Mammary microvascular endothelial cell (primary cell): ENCODE data around the gene TMEM11. TPM values are rescaled to one million over a fixed set of nuclear protein-coding genes. Genes with fewer than 3 reads are reported as not detected.

ENCODE experiments used
- total RNA-seq: library from RNA; depleted of rRNA; stranded (reverse); fragments of >200 nt; gene quantifications from 2 replicates; pipeline ENCODE4 v1.2.3, GENCODE V29; 2015

The TMEM11 gene, protein sequence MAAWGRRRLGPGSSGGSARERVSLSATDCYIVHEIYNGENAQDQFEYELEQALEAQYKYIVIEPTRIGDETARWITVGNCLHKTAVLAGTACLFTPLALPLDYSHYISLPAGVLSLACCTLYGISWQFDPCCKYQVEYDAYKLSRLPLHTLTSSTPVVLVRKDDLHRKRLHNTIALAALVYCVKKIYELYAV
- 40.9 and 41.3 TPM in 2 replicates for total RNA-seq

DNA sequence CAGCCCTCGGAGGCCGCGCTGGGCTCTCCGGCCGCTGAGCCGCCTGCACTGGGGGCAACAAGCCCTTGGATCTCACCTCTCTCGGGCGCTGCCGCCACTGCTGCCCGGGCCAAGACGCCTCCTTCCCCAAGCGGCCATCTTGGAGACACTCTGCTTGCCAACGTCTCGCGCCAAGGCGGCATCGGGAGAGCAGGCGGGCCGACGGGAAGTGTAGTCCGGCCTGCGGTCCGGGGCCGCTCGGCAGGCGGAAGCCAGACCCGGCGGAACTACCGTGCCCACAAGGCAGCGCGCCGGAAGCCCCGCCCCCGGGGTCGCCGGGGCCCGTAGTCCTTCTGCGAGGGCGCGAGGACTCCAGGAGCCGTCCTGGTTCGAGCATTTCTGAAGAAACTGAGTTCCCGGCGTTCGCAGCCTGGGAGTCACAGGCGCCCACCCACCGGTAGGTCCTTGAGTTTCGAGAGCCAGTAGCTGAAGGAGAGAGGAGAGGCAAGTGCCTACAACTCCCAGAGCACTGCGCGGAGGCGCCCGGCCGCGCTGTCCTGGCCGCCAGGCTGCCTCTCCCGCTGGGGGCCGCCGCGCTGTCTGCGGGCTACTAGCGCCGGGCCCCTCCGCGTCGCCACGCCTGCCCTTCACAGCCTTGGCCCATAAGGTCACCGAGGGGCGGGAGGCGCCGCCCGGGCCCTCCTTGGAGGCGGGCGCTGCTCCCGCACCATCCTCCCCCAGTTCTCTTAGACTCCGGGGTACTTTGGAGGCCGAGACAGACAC lies at the start of gene TMEM11:
Gene TMEM11 (minus strand): TSS at position 147 of the 762 bp plus-strand sequence. CDS start 9 bp downstream, at position 138.

DNA sequence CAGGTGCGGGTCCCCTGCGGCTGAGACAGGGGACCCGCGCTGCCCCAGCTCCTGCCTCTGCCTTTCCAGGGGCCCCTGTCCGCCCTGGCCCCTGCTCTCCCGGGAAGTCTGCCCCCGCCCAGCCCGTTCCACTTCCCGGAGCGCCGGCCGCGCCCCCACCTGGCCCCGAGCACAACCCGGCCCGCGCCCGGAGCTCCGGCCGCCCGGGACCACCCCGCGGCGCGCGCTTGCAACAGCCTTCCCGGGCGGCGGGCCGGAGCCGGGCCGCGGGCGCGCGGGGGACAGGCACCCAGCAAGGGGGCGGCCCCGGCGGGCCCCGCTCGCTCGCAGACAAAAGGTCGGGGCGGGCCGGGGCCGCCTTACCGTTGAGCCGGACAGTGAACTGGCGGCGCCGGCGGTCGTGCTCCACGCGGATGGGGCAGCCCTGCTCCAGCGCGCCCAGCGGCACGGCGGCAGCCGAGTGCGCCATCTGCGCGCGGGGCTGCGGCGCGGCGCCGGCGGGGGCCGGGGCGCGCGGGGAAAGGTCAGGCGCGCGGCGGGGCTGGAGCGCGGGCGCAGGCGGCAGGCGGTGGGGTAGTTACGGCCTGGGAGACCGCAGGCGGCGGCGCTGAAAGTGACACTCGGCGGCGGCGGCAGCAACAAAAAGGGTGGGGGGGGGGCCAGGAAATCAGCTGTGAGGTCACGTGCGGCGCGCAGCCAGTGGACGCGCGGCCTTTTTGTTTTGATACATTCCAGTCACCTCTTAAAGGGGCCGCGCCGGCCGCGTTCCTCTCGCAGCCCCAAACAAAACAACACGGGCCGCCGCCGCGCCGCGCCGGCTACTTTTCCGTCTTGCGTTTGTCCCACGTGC lies 39.1 kb upstream of the TMEM11 start, which contains the start of gene NATD1:
Gene NATD1 (minus strand): TSS at position 615 of the 850 bp plus-strand sequence. CDS start 146 bp downstream, at position 469.

Other genes with a start within 250 kb of the TMEM11 start
- gene USP22, start 171.2 kb downstream of the TMEM11 start, total RNA-seq = 133 and 149 TPM in 2 replicates
- 13.1 and 28.5 TPM in 2 replicates for gene DHRS7B, start 87.2 kb downstream of the TMEM11 start, total RNA-seq
- gene NATD1, start 39.2 kb upstream of the TMEM11 start, total RNA-seq = 4.3 and 5.1 TPM in 2 replicates
- gene MAP2K3, start 70.5 kb upstream of the TMEM11 start, total RNA-seq = 28.4 and 37.8 TPM in 2 replicates
- 0.25 and 0.67 TPM in 2 replicates for gene KCNJ12, start 162.2 kb upstream of the TMEM11 start, total RNA-seq